ENCODE measurements around the gene TMUB1. TPM values are rescaled to one million over a fixed set of nuclear protein-coding genes. Genes with fewer than 3 reads are reported as not detected.

The TMUB1 gene
- total RNA-seq, 1 experiment from 2014 or later: 45.4 TPM

DNA sequence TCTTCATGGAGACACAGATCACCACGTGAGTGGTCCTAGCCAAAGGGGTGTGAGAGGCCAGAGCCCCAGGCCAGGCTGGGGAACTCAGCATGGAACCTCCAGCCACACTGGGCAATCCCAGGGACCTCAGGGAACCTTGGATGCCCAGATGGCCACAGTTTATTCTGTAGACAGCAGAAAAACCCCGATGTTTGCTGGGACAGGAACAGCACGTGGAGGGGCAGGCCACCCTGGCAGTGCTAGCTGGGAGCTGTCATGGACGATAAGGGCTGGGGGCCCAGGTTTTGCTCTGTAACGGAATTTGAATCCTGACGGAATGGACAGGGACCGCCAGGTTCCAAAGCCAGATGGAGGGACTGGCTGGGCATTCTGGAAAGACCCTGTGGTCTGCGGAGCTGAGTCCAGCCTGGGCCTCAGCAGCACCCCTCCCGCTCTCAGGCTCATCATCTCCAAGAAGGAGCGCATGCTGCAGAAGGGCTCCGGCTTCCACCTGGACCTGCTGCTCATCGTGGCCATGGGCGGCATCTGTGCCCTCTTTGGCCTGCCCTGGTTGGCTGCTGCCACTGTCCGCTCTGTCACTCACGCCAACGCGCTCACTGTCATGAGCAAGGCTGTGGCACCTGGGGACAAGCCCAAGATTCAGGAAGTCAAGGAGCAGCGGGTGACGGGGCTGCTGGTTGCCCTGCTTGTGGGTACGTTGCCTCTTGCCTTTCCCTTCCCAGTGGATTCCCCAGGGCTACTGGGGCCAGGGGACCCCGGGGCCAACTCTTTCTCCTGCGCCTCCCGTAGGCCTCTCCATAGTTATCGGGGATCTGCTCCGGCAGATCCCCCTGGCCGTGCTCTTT lies 8.3 kb downstream of the TMUB1 start:
- H3K79me2 ChIP-seq (ENCODE audit: insufficient read depth, low read length): no peaks in the 10 kb centered on the region; the same call in 1 of the 2 replicates
- H3T11ph ChIP-seq (ENCODE audit: low read length): no peak overlapping the region
- no peaks in the 10 kb centered on the region for H4K20me1 ChIP-seq (ENCODE audit: control insufficient read depth, insufficient read depth, insufficient read length)
- H2BK5ac ChIP-seq (ENCODE audit: insufficient read length, low read length): no peak overlapping the region
- Mint-ChIP-seq H3K36me3 (ENCODE audit: insufficient read depth in 1 of 3, low read depth in 3 of 3) (peaks cover 26 to 52% (median 50%) of the 10 kb centered on the region in 3 experiments), H3K27ac (no peak overlapping the region), H3K4me3 (no peak overlapping the region), H3K27me3 (ENCODE audit: low read depth) (peaks cover 1% of the 10 kb centered on the region; the same call in 1 of the 2 replicates), H3K4me1 (peaks cover 24 to 30% of the 10 kb centered on the region in 2 experiments), H3K9me3 (no peaks in the 10 kb centered on the region)
- H2BK120ac ChIP-seq (ENCODE audit: low read depth, low read length, poor library complexity, severe bottlenecking): no peak overlapping the region
- no peak overlapping the region for H3K9ac ChIP-seq (ENCODE audit: extremely low read depth, insufficient read length, low read length)
- H3K9me3 ChIP-seq (ENCODE audit: control insufficient read depth, low read depth, low read length): no peaks in the 10 kb centered on the region
- TF ChIP-seq, protein P1, sequence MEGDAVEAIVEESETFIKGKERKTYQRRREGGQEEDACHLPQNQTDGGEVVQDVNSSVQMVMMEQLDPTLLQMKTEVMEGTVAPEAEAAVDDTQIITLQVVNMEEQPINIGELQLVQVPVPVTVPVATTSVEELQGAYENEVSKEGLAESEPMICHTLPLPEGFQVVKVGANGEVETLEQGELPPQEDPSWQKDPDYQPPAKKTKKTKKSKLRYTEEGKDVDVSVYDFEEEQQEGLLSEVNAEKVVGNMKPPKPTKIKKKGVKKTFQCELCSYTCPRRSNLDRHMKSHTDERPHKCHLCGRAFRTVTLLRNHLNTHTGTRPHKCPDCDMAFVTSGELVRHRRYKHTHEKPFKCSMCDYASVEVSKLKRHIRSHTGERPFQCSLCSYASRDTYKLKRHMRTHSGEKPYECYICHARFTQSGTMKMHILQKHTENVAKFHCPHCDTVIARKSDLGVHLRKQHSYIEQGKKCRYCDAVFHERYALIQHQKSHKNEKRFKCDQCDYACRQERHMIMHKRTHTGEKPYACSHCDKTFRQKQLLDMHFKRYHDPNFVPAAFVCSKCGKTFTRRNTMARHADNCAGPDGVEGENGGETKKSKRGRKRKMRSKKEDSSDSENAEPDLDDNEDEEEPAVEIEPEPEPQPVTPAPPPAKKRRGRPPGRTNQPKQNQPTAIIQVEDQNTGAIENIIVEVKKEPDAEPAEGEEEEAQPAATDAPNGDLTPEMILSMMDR (conservative IDR thresholded peaks at IDR 0.05): no peak
- H2AFZ ChIP-seq (ENCODE audit: low read length): no peak overlapping the region
- H2BK20ac ChIP-seq (ENCODE audit: low read depth, low read length, poor library complexity, severe bottlenecking): no peak overlapping the region
- H3K18ac ChIP-seq (ENCODE audit: insufficient read length, low read depth, low read length): no peak overlapping the region
- H4K8ac ChIP-seq (replicated peaks; ENCODE audit: insufficient read length, low read depth, low read length): no peak overlapping the region
- H3K14ac ChIP-seq (ENCODE audit: insufficient read depth, low read length): no peak overlapping the region
- H3K4me1 ChIP-seq (ENCODE audit: insufficient read depth, low read length): no peaks in the 10 kb centered on the region
- no peak overlapping the region for H4K91ac ChIP-seq (ENCODE audit: insufficient read length, low read depth, low read length)
- no peak overlapping the region for H3K23ac ChIP-seq (ENCODE audit: insufficient read length, low read depth, low read length)
- no CpG with 5 or more reads among the region's 26 CpGs for WGBS (ENCODE audit: extremely low coverage, insufficient read length, low lambda C conversion rate)
- H2BK12ac ChIP-seq (ENCODE audit: insufficient read length, low read depth, low read length): no peak overlapping the region
- no peak overlapping the region for H3K56ac ChIP-seq (ENCODE audit: insufficient read length, low read depth, low read length)
- no peak overlapping the region for H2BK15ac ChIP-seq (ENCODE audit: low read depth, low read length)
- DNase-seq: no peak
- no peaks in the 10 kb centered on the region for H3K79me1 ChIP-seq (ENCODE audit: insufficient read depth, low read depth, low read length, poor library complexity, severe bottlenecking)
- H3K27ac ChIP-seq (ENCODE audit: insufficient read length, low read depth, low read length): no peak overlapping the region
- H3K4ac ChIP-seq (ENCODE audit: low read depth, low read length): no peak overlapping the region
- H2AK5ac ChIP-seq (ENCODE audit: insufficient read length, low read length): no peak overlapping the region
- no peak overlapping the region for H3K4me2 ChIP-seq (ENCODE audit: insufficient read depth, insufficient read length, low read length)
- H4K5ac ChIP-seq (ENCODE audit: insufficient read length, low read depth, low read length): no peak overlapping the region
- H3K27me3 ChIP-seq (ENCODE audit: insufficient read depth, low read length): no peaks in the 10 kb centered on the region
- no peaks in the 10 kb centered on the region for H3K23me2 ChIP-seq (ENCODE audit: insufficient read length, low read depth, low read length, poor library complexity, severe bottlenecking)

All from H9 (cell line).